ENCODE results near the gene ABL1. TPM values are rescaled to one million over a fixed set of nuclear protein-coding genes. Genes with fewer than 3 reads are reported as not detected.

ABL1 gene
- total RNA-seq: 100 and 105 TPM in 2 replicates

DNA sequence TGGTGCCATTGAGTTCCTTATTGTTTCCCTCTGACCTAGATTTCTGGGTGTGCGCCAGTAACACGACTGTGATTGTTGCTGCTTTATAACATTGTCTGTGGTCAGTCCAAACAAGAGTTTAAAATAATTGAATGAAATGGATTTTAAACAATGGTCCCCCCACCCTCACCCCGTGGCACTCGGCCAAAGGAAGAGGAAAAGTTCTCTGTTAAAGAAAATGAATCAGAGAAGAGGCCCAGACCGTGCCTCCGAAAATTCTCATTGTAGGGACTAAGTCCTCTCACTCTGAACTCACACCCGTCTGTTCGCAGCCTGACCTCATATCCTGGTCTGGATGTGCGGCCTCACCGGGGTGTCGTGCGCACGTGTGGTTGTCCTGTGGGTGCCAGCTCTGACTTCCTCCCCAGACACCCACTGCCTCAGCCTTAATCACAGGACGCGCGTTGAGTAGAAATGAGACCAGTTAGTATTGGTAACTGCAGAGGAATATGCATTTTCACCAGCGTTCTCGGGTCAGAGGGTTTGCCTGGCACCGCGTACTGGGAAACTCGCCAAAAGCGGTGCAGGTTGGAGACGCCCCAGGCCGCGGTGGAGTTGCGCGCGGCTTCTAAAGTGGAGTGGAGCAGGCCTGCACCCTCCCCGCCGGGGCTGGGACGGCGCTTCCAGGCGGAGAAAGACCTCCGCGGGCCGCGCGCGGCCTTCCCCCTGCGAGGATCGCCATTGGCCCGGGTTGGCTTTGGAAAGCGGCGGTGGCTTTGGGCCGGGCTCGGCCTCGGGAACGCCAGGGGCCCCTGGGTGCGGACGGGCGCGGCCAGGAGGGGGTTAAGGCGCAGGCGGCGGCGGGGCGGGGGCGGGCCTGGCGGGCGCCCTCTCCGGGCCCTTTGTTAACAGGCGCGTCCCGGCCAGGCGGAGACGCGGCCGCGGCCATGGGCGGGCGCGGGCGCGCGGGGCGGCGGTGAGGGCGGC lies at the start of gene ABL1:
ABL1 (plus strand) TSS at position 884 of the 966 bp plus-strand sequence. CDS start 193 bp downstream, outside the sequence.

GRCh38 chr9:130896233-130897014 lies 61.4 kb downstream of the ABL1 start, which contains the start of gene QRFP:
TSS of gene QRFP (minus strand) at chr9:130896812. CDS start at chr9:130893838, 2,974 bp downstream.

Other genes with a start within 250 kb of the ABL1 start
- gene PRDM12, start 170.7 kb upstream of the ABL1 start, total RNA-seq: not detected in 2 replicates
- 22.1 and 25.5 TPM in 2 replicates for gene EXOSC2, start 141.5 kb upstream of the ABL1 start, total RNA-seq
- not detected in 2 replicates for gene QRFP, start 61.6 kb downstream of the ABL1 start, total RNA-seq
- 7.2 and 10.7 TPM in 2 replicates for gene FIBCD1, start 104.0 kb downstream of the ABL1 start, total RNA-seq
- 0.30 and 0.33 TPM in 2 replicates for gene LAMC3, start 173.9 kb downstream of the ABL1 start, total RNA-seq